H9 (cell line): ENCODE data around the gene CKS1B. TPM values are rescaled to one million over a fixed set of nuclear protein-coding genes. Genes with fewer than 3 reads are reported as not detected.

Source experiments
- DNase-seq: peaks from one replicate; pipeline ENCODE4 v3.0.0-alpha.2; 2017
- H2AFZ ChIP-seq: one replicate; pipeline ENCODE4 v1.6.1; 2013; ENCODE audit warnings: mild to moderate bottlenecking, low read length, control low read depth, moderate library complexity
- H2AK5ac ChIP-seq: 2 replicates; pipeline ENCODE4 v1.6.1; 2013; ENCODE audit warnings: low read length, control low read depth, mixed read lengths; ENCODE audit not compliant: insufficient read length
- H2BK120ac ChIP-seq: one replicate; pipeline ENCODE4 v1.6.1; 2013; ENCODE audit warnings: low read depth, mild to moderate bottlenecking, low read length, control low read depth, inconsistent platforms; ENCODE audit not compliant: poor library complexity, severe bottlenecking
- H2BK12ac ChIP-seq: 2 replicates; pipeline ENCODE4 v1.6.1; 2013; ENCODE audit warnings: low read length, control low read depth, mixed read lengths, low read depth; ENCODE audit not compliant: insufficient read length
- H2BK15ac ChIP-seq: 2 replicates; pipeline ENCODE4 v1.6.1; 2013; ENCODE audit warnings: low read depth, low read length, control low read depth
- H2BK20ac ChIP-seq: one replicate; pipeline ENCODE4 v1.6.1; 2013; ENCODE audit warnings: low read depth, mild to moderate bottlenecking, low read length, control low read depth, inconsistent platforms; ENCODE audit not compliant: poor library complexity, severe bottlenecking
- H2BK5ac ChIP-seq: 2 replicates; pipeline ENCODE4 v1.6.1; 2013; ENCODE audit warnings: low read length, control low read depth, mixed read lengths; ENCODE audit not compliant: insufficient read length
- H3K14ac ChIP-seq: 2 replicates; pipeline ENCODE4 v1.6.1; 2013; ENCODE audit warnings: low read length, control low read depth; ENCODE audit not compliant: insufficient read depth
- H3K18ac ChIP-seq: 2 replicates; pipeline ENCODE4 v1.6.1; 2013; ENCODE audit warnings: low read depth, mild to moderate bottlenecking, mixed read lengths, low read length, control low read depth; ENCODE audit not compliant: insufficient read length
- H3K23ac ChIP-seq: 2 replicates; pipeline ENCODE4 v1.6.1; 2013; ENCODE audit warnings: low read length, control low read depth, mixed read lengths, low read depth; ENCODE audit not compliant: insufficient read length
- H3K23me2 ChIP-seq: 2 replicates; pipeline ENCODE4 v1.6.1; 2013; ENCODE audit warnings: low read depth, mild to moderate bottlenecking, mixed read lengths, low read length, control low read depth; ENCODE audit not compliant: insufficient read length, poor library complexity, severe bottlenecking
- H3K27ac ChIP-seq: 2 replicates; pipeline ENCODE4 v1.5.1; 2013; ENCODE audit warnings: low read length, control low read depth, mixed read lengths, low read depth; ENCODE audit not compliant: insufficient read length
- H3K27me3 ChIP-seq: 2 replicates; pipeline ENCODE4 v1.6.1; 2013; ENCODE audit warnings: low read length, control low read depth, inconsistent platforms; ENCODE audit not compliant: insufficient read depth
- H3K4ac ChIP-seq: 2 replicates; pipeline ENCODE4 v1.6.1; 2013; ENCODE audit warnings: low read depth, mild to moderate bottlenecking, control low read depth, inconsistent platforms, low read length, moderate library complexity
- H3K4me1 ChIP-seq: 2 replicates; pipeline ENCODE4 v1.6.1; 2013; ENCODE audit warnings: low read length, control low read depth, inconsistent platforms; ENCODE audit not compliant: insufficient read depth
- H3K4me2 ChIP-seq: 2 replicates; pipeline ENCODE4 v1.6.1; 2013; ENCODE audit warnings: low read length, control low read depth, mixed read lengths; ENCODE audit not compliant: insufficient read length, insufficient read depth
- H3K56ac ChIP-seq: 2 replicates; pipeline ENCODE4 v1.6.1; 2013; ENCODE audit warnings: low read depth, mild to moderate bottlenecking, mixed read lengths, low read length, control low read depth; ENCODE audit not compliant: insufficient read length
- H3K79me1 ChIP-seq: 2 replicates; pipeline ENCODE4 v1.6.1; 2013; ENCODE audit warnings: low read depth, mild to moderate bottlenecking, moderate library complexity, low read length, control low read depth, inconsistent platforms; ENCODE audit not compliant: insufficient read depth, poor library complexity, severe bottlenecking
- H3K79me2 ChIP-seq: 2 replicates; pipeline ENCODE4 v1.6.1; 2013; ENCODE audit warnings: low read length, control low read depth, inconsistent platforms; ENCODE audit not compliant: insufficient read depth
- H3K9ac ChIP-seq: 2 replicates; pipeline ENCODE4 v1.6.1; 2013; ENCODE audit warnings: low read length, control low read depth, mixed read lengths; ENCODE audit not compliant: insufficient read length; ENCODE audit errors: extremely low read depth
- H3K9me3 ChIP-seq: one replicate; pipeline ENCODE4 v1.6.1; 2013; ENCODE audit warnings: low read depth, low read length, inconsistent platforms; ENCODE audit not compliant: control insufficient read depth
- H3T11ph ChIP-seq: one replicate; pipeline ENCODE4 v1.6.1; 2013; ENCODE audit warnings: mild to moderate bottlenecking, low read length, control low read depth, inconsistent platforms
- H4K20me1 ChIP-seq: one replicate; pipeline ENCODE4 v1.6.1; 2013; ENCODE audit not compliant: control insufficient read depth, insufficient read length, insufficient read depth
- H4K5ac ChIP-seq: 2 replicates; pipeline ENCODE4 v1.6.1; 2013; ENCODE audit warnings: low read depth, mild to moderate bottlenecking, mixed read lengths, low read length, control low read depth; ENCODE audit not compliant: insufficient read length
- H4K8ac ChIP-seq: replicated peaks from 2 replicates; pipeline ENCODE4 v1.6.1; 2013; ENCODE audit warnings: low read length, control low read depth, mixed read lengths, low read depth; ENCODE audit not compliant: insufficient read length
- H4K91ac ChIP-seq: 2 replicates; pipeline ENCODE4 v1.6.1; 2013; ENCODE audit warnings: low read depth, mild to moderate bottlenecking, moderate library complexity, mixed read lengths, low read length, control low read depth; ENCODE audit not compliant: insufficient read length
- H3K27ac Mint-ChIP-seq, 3 experiments: 2 replicates in 2 of 3; 3 replicates in 1 of 3; pipeline ENCODE4 v1.8.0; 2020 to 2021; ENCODE audit warnings: mixed read lengths in 3 of 3, mild to moderate bottlenecking in 1 of 3, moderate library complexity in 1 of 3
- H3K27me3 Mint-ChIP-seq: 2 replicates; pipeline ENCODE4 v1.8.0; 2021; ENCODE audit warnings: low read depth, mild to moderate bottlenecking, moderate library complexity, mixed read lengths
- H3K36me3 Mint-ChIP-seq, 3 experiments: 2 replicates in 2 of 3; 3 replicates in 1 of 3; pipeline ENCODE4 v1.8.0; 2020 to 2021; ENCODE audit warnings: low read depth in 3 of 3, mixed read lengths in 3 of 3; ENCODE audit not compliant: insufficient read depth in 1 of 3
- H3K4me1 Mint-ChIP-seq, 2 experiments: 2 replicates each; pipeline ENCODE4 v1.8.0; 2020; ENCODE audit warnings: mixed read lengths in 2 of 2
- H3K4me3 Mint-ChIP-seq, 2 experiments: 2 replicates in 1 of 2; 3 replicates in 1 of 2; pipeline ENCODE4 v1.8.0; 2020 to 2021; ENCODE audit warnings: mild to moderate bottlenecking in 2 of 2, mixed read lengths in 2 of 2, moderate library complexity in 1 of 2
- H3K9me3 Mint-ChIP-seq, 2 experiments: 2 replicates in 1 of 2; 3 replicates in 1 of 2; pipeline ENCODE4 v1.8.0; 2020; ENCODE audit warnings: mild to moderate bottlenecking in 2 of 2, mixed read lengths in 2 of 2, moderate library complexity in 1 of 2
- CTCF ChIP-seq: fragments of 200-600 bp; sonication (generic); conservative IDR thresholded peaks from 3 replicates; pipeline ENCODE4 v1.8.0; 2021; ENCODE audit warnings: antibody characterized with exemption, mild to moderate bottlenecking
- WGBS: extraction: QIAGEN DNeasy Blood & Tissue Kit; methylation state at CpG from one replicate; pipeline ENCODE4 v1.1.7; 2013; ENCODE audit warnings: missing lambda C conversion rate, low lambda C conversion rate, mixed read lengths; ENCODE audit not compliant: insufficient read length; ENCODE audit errors: extremely low coverage; 5-methylcytosine and 5-hydroxymethylcytosine counted together
- total RNA-seq: library from RNA; stranded (reverse); gene quantifications from 2 replicates; pipeline ENCODE4 v1.2.1, GENCODE V29; 2021

CKS1B gene
- total RNA-seq, 1 experiment from 2014 or later = 279 TPM

GRCh38 chr1:155007251-155007828, 32.9 kb downstream of the CKS1B start:
- no peaks in the 10 kb centered on the region; the same call in 1 of the 2 replicates for H3K79me2 ChIP-seq
- no peaks in the 10 kb centered on the region for H3K79me1 ChIP-seq
- no CpG with 5 or more reads among the region's 6 CpGs for WGBS

More at GRCh38 chr1:155007251-155007828, 32.9 kb downstream of the CKS1B start:
- H4K8ac ChIP-seq = no peak overlapping the region
- DNase-seq = no peak
- Mint-ChIP-seq H3K36me3 (peaks cover 0 to 1% (median 0%) of the 10 kb centered on the region in 3 experiments; a peak in 2 of 7 replicates), H3K27ac (no peak overlapping the region), H3K4me1 (peaks cover 45 to 62% of the 10 kb centered on the region in 2 experiments), H3K27me3 (no peaks in the 10 kb centered on the region), H3K4me3 (no peak overlapping the region), H3K9me3 (no peaks in the 10 kb centered on the region; a peak in 1 of 5 replicates)
- no peak overlapping the region for H3K4me2 ChIP-seq
- no peak overlapping the region for H3T11ph ChIP-seq
- H3K9me3 ChIP-seq = no peaks in the 10 kb centered on the region
- H3K56ac ChIP-seq = no peak overlapping the region
- H2BK15ac ChIP-seq = no peak overlapping the region
- no peak overlapping the region for H3K9ac ChIP-seq
- H2BK120ac ChIP-seq = no peak overlapping the region
- H4K20me1 ChIP-seq = no peaks in the 10 kb centered on the region
- no peak overlapping the region; the same call in 1 of the 2 replicates for H3K14ac ChIP-seq
- H4K5ac ChIP-seq = no peak overlapping the region
- no peak overlapping the region for H2BK12ac ChIP-seq
- H3K27me3 ChIP-seq = no peaks in the 10 kb centered on the region
- no peak overlapping the region for H3K23ac ChIP-seq
- no peak overlapping the region for H3K4ac ChIP-seq
- no peak overlapping the region for H2AK5ac ChIP-seq
- TF ChIP-seq CTCF = no peak
- H3K23me2 ChIP-seq = peaks cover 13% of the 10 kb centered on the region
- peaks cover 5% of the 10 kb centered on the region; the same call in 1 of the 2 replicates for H3K4me1 ChIP-seq
- no peak overlapping the region for H2BK5ac ChIP-seq
- no peak overlapping the region for H3K27ac ChIP-seq
- H3K18ac ChIP-seq = no peak overlapping the region
- H2BK20ac ChIP-seq = no peak overlapping the region
- H4K91ac ChIP-seq = no peak overlapping the region
- H2AFZ ChIP-seq = no peak overlapping the region
